ELF-1 (cell line): ENCODE measurements around the gene STX3.
A peak's percentile ranks its signal among the peaks of the same experiment; 100 is the strongest.

Source experiments
- DNase-seq: peaks from one replicate; pipeline ENCODE4 v3.0.0-alpha.2; 2016; ENCODE audit warnings: low read depth, low spot score

The STX3 gene

DNA sequence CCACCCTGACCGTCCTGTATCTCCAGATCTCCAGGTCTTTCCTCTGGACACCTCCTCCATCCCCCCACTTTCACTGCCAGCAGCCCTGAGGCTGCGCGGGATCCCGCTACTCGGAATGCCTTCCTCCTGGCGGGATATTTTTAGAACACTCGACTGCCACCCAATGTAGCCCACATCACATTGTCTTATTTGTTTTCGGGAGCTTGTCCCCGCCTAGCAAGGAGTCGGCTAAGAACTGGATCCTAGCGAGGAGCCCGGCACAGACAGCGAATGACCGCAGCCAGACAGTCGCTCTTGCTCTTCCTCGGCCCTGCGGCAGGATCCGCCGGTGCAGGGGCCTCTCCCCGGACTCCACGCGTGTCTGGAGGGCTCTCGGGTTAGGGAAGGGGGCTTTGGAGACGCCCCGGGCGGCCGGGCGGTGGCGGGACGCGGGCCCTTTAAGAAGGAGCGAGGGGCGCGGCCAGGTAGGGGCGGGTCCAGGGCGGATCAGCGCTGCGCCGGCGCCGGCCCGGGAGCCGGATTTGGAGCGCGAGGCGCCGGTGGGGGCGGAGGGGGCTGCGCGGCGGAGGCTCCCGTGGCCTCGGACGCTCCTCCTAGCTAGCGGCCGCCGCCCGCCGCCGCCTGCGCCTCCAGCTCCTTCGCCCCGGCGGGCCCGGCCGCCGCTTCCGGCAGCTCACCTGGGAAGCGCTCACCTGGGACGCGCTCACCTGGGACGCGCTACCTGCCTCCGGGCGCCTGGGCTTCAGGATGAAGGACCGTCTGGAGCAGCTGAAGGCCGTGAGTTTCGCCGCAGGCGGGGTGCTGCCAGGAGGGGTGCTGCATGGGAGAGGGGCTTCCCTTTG is at the start of gene STX3:
STX3 (plus strand) TSS at position 518 of the 842 bp plus-strand sequence; CDS start at position 748, 230 bp downstream.
- peak; percentile 85 for DNase-seq

DNA sequence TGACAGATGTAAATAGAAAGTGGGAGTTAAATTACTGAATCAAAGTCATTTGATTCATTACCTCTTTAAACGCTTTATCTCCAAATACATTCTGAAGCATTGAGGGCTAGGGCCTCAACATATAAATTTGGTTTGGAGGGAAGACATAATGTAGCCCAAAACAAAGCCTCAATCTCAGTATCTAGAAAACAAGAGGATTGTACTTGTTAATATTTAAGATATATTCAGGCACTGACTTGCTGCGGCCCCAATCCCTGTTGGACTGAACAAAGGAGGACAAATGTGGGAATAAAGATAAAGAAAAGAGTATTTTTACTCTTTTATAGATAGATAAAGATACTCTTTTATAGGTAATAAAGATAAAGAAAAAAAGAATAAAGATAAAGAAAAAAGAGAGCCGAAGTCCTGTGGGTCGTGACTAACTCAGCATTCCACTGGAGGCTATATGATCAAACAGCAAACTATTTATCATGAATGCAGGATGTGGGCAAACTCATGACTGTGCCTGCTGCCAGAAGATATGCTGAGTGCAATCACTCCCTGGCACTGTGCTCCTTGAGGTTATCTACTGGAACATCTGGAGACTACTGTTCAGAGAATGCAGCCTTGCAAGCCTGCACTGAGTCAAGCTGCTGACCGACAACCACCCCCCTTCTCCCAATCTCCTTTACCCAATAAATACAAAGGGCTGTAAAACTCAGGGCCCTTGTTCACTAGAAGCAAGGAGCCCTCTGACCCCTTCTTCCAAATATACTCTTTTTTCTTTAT is 48.5 kb upstream of the STX3 start:
- peak; percentile 29 for DNase-seq

DNA sequence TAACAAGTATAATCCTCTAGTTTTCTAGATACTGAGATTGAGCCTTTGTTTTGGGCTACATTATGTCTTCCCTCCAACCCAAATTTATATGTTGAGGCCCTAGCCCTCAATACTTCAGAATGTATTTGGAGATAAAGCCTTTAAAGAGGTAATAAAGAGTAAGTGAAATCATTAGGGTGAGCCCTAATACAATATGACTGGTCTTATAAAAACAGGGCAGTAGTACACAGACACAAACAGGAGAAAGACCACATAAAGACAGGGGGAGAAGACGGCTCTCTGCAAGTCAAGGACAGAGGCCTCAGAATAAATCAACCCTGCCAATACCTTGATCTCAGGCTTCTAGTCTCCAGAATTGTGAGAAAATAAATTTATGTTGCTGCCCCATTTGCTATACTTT is 47.8 kb upstream of the STX3 start:
- no peak for DNase-seq

DNA sequence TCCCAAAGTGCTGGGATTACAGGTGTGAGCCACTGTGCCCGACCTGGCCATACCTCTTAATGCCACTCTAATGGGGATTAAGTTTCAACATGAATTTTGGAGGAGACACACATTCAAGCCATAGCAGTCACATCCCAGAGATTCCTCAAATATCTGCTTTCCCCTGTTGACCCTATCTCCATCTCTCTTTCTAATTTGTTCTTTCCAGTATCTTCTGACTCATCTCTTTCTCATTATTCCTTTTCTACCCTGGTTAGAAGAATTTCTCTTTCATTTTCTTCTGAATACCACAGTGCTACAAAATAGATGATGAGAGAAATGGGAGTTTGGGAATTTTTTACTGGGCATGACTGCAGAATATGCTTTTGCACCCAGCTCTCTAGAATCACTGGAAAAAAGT is 46.6 kb upstream of the STX3 start:
- DNase-seq, result no peak

DNA sequence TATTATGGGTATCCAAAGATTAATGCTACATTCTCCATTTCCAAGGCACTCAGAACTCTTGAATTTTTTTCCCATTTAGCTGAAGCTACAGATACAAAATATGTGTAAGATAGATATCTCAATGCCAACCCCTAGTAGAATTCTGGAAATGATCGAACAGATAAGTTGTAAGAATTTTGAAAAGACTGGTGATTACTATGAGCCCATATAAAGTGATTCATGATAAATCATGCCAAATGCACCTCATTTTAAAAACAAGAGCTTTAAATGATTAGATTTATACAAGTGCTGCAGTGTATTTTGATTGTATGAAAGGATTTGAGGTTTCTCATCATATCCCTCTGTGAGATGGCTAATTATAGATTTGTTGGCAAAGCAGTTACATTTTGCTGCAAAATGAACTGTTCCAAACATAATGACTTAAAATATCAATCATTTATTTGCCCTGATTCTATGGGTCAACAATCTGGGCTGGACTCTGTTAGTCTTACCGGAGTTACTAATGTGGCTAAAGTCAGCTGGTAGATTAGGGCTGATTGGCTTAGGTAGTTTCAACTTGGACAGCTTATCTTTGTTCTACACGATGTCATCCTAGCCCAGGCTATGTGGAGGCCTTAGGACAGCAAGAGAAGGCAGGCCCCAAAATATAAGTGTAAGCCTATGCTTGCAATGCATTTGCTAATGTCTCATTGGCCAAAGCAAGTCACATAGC is 44.9 kb upstream of the STX3 start:
- no peak for DNase-seq

DNA sequence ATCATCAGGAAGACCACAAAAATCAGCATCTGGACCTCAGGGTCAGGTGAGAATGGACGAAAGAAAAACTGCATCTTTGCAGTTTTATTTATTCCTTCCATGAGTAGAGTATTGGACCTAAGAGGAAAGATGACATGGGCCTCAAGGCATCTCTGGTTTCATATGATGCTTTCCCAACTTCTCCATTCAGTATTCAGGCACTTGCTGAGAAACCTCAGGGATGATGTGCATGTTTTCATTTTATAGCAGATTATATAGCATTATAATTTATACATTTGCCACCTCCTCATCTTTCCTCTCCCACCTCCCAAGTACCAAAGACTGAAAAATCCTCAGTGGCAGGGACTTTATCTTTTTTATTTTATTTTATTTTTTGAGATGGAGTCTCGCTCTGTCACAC is 41.4 kb upstream of the STX3 start, which contains the start of gene OR10V1:
OR10V1 (minus strand) TSS at position 101 of the 400 bp plus-strand sequence; CDS start at position 101, 0 bp downstream.
- no peak for DNase-seq

DNA sequence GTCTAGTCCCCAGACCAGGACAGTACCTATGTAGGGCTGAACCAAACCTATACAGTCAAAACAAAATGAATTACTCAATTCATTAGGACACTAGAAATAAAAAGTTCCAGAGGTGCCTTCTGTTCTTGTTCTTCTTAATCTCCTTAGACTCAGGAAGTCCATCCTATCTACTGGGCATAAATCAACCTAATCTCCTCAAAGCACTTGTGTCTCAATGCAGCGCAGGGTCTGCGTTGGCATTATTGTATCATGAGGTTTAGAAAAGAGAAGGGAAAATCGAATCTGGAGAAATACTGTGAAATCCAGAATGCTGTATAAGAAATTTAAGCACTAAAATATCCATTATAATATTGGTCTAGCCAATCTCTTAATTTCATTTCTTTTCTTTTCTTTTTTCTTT is 39.1 kb upstream of the STX3 start:
- no peak for DNase-seq

DNA sequence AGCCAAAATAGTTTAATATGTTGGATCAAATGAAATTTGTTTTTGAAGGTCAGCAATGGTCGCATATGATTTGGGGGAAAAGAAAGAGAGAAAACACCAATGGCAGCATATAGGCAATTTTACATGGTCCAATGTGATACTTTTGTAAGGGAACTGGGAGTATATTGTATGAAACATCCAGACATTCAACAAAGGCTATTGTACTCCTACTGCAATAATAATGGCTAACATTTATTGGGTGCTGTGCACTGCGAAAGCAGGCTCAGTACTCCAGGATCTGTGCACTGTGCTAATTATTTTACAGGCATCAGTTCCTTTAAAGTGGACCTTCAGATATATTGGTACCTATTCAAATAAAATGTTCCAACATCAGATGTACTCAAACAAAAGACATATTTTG is 35.6 kb upstream of the STX3 start:
- no peak for DNase-seq

DNA sequence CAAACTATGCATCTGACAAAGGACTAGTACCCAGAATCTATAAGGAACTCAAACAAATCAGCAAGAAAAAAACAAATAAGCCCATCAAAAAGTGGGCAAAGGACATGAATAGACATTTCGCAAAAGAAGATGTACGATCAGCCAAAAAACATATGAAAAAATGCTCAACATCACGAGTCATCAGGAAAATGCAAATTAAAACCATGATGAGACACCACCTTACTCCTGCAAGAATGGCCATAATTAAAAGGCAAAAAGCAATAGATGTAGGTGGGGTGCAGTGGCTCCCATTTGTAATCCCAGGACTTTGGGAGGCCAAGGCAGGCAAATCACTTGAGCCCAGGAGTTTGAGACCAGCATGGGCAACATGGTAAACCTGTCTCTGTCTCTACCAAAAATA is 31.1 kb upstream of the STX3 start:
- DNase-seq, result no peak

DNA sequence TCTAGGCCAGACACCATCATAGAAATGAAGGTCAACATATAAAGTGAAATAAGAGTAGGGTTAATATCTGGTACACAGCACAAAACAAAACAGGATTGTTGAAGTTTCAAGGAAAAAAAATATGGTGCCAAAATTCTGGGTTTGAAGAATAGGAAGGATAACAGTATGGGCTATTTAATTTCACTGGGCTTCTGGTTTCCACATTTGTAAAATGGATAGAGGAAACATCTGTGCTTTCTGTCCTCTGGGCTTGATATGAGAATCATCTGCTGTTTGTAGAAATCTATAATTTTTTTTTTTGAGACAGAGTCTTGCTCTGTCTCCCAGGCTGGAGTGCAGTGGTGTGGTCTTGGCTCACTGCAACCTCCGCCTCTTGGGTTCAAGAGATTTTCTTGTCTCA is 27.8 kb upstream of the STX3 start:
- DNase-seq, result no peak

DNA sequence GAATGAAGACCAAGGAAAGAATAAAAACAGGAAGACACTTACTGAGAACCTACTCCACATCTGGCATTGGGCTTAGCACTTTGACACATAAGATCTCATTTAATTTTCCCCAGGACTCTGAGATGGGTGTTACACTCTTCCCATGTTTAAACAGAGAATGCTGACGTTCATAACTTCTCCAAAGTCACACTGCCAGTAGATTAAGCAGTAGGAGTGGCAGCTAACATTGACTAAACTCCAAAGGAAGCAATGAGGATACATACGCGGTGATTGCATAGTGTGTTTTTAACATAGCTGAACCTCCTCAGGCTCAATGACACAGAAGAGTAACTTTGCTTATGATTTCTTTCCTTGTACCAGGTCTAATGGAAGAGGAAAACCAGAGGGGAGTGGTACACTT is 27.0 kb upstream of the STX3 start:
- DNase-seq, result no peak

DNA sequence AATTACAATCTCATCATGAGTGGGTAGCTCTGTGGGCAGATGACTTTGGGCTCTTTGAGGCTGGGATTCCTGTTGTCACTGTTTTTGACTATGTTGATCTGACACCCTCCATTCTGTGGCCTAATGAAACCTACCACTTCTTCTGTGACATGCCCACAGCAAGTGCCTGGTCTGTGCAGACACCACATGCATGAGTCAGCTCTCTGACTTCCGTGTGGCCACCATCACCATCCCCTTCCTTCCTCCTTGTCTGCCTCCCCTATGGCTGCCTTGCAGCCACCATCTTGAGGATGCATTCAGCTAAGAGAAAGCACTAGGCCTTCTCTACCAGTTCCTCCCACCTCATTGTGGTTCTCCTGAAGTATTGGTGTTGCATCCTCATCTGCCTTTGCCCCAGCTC is 26.3 kb upstream of the STX3 start:
- no peak for DNase-seq

DNA sequence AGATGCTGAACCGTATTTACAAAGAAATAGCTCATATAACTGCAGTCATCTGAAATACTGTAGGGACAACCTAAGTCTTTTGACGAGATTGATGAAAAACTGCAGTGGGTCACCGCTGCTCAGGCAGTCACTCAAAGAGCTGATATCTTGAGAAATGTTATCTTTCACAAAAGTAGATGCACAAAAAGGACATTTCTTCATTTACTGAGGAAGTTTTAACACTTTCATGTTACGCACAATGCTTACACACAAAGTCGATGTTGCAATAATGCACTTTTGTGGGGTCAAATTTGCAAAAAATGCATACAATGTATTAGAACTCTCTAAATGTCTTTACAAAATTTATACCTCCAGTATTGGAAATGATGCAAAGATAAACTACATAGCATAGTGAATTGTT is 25.3 kb upstream of the STX3 start:
- DNase-seq, result no peak

DNA sequence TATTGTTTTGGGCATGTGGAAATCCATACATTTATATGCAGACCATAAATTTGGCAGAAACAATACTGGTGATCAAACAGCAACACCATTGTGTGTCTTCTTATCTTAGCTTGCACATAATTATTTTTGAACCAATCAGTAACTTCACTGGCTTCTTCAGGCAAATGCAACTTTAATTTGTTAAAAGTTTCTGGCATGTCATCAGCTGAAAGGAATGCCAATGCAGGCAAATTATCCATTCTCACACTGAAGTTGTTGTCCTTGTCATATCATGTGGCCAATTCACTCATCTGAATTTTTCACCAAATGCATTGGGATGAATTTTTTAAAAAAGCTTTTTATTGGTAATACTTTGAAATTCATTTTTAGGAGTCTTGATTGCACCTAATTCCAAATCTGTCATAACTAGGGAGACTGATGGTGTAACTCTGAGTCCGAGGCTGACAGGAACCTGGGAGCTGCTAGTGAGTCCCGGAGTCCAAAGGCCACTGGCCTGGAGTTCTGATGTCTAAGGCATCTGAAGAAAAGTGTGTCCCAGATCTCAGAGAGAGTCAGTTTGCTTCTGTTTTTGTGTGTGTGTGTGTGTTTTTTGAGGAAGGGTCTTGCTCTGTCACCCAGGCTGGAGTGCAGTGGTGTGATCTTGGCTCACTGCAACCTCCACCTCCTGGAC is 24.1 kb upstream of the STX3 start:
- no peak for DNase-seq

DNA sequence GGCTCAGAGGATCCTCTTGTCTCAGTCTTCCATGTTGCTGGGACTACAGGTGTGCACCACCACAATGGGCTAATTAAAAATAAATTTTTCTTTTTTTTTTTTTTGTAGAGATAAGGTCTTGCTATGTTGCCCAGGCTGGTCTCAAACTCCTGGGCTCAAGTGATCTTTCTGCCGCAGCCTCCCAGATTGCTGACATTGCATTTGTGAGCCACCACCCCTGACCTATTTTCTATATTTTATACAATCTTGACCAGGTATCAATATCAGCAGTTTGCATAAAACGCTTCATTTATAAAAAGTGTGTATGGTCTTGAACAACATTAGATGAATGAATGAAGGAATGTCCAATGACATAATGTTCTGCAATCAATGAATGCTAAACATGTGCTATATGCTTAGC is 9.1 kb upstream of the STX3 start:
- DNase-seq, result no peak

DNA sequence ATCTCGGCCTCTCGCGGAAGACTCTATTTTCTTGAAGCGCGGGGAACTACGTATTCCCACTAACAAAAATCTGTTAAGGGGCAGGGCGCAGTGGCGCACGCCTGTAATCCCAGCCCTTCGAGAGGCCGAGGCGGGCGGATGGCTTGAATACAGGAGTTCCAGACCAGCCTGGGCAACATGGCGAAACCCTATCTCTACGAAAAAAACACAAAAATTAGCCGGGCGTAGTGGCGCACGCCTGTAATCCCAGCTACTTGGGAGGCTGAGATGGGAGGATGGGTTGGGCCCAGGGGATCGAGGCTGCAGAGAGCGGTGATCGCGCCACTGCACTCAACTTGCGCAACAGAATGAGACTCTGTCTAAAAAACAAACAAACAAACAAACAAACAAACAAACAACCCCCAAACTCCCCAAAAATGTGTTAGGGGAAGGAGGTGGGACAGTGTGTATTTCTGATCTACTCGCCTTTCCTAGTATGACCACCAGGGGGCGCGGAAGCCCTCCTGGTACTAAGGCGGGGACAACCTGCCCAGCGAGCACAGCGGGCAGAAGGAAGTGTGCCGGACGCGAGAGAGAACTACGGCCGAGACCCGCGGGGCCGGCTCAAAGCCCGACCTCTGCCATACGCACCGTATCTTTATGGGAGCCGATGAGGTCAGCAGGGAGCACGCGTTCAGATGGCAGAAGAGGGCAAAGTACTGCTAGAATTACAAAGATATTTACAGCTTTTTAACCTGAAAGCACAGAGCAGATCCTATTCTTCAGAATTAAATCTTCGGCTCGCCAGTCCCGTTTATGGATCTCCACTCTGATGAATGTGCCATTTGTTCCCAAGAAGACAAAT is 1.3 kb upstream of the STX3 start:
- DNase-seq, result peak; percentile 89

DNA sequence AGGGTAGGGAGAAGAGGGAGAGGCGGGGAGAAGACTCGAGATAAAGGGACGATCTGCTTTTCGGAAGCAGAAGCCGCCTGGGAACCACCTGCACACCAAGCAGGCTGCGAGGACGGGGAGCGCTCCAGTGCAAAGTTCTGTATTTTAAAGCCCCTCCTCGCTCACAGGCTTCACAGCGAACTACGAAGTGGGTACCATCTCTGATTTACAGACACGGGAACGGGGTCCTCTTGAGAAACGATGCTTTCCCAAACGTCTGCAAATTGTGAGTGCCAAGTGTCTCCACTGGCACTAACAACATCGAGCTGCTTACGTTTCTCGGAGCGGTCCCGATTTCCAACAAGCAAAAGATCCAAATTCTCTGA is 700 bp upstream of the STX3 start:
- peak; percentile 58 for DNase-seq

DNA sequence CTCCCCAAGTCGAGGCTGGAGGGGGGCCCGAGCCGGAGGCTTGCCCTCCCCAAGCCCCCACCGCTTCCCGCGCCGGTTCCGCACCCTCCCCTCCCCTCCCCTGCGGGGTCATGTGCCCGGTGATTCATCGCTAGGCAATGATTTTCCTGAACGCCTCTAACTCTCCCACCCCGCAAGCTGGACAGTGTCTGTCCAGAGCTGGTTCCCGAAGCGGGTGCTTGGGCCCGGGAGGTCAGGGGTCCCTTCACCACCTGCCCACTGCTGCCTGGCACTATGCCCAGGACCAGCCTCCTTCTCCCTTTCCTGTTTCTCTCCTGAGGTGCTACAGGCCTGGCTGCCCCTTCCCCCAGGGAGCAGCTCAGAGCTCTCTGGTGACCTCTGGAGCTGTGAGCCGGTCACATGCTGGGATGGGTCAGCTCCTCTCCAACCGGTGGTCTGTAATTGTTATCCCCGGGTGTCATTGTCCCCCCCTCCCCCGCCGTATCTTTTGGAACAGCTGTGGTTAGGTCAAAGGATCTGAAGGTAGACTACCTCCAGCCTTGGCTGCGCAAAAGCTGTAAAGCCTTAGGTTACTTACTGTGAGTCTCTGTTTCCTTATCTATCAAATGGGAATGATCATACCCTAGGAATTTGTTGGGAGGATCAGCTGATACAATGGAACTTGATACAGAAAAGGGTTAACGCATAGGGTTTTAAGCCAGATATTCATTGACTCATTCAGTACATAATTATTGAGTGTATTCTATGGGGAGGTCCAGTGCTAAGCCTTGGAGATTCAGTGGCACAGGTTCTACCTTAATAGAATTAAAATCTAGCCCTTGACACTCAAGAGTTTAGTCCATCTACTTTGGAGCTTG is 753 bp downstream of the STX3 start:
- peak; percentile 80 for DNase-seq

DNA sequence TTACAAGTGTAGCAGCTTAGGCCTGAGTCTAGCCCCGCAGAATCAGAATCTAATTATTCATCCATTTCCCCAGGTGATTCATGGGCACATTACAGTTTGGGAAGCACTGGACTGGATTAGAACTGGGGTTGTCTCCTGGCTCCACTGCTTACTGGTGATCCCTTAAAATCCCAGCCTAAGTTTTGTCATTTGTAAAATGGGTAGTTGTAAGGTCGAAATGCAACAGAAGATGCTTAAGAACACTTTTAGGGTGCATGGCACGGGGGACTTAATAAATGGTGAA is 1.3 kb downstream of the STX3 start:
- no peak for DNase-seq

DNA sequence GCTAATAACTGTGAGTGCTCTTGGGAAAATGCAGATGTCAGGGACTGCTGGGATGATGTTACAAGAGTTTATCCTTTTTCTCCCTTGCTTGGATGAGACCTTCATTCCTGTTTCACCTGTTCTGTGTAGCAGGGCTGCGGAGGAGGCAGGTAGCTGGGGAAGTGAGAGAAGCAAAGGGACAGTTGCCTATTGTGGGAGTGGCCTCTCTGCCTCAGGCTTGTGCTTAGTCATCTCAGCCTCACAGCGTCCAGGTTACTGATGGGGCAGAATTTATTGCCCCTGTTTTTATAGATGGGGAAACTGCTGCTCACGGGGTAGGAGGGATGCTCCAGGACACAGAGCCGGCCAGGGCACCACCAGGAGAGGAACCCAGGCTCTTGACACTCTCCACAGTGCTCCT is 1.7 kb downstream of the STX3 start:
- DNase-seq, result peak; percentile 76
